HEK293 (cell line): ENCODE results near the gene SPEF1.
A peak's percentile ranks its signal among the peaks of the same experiment; 100 is the strongest.

Experiments used
- BCL11A ChIP-seq: fragments of 450-650 bp; formaldehyde crosslinking; IDR thresholded peaks from 2 replicates; pipeline ENCODE4 v1.5.1; 2016; ENCODE audit warnings: low read depth, missing biosample characterization, missing genetic modification characterization
- HIC1 ChIP-seq: fragments of 450-650 bp; formaldehyde crosslinking; IDR thresholded peaks from 2 replicates; pipeline ENCODE4 v1.5.1; 2016; ENCODE audit warnings: missing biosample characterization, missing genetic modification characterization
- HOXD13 ChIP-seq: sonication (generic); formaldehyde crosslinking; IDR thresholded peaks from 2 replicates; pipeline ENCODE4 v1.8.0; 2022; ENCODE audit warnings: missing genetic modification reagents, borderline replicate concordance
- IKZF3 ChIP-seq: fragments of 450-650 bp; IDR thresholded peaks from 2 replicates; pipeline ENCODE4 v1.5.0; 2018; ENCODE audit warnings: missing biosample characterization, mild to moderate bottlenecking, missing genetic modification characterization, moderate library complexity
- KLF16 ChIP-seq: fragments of 450-650 bp; formaldehyde crosslinking; IDR thresholded peaks from 2 replicates; pipeline ENCODE4 v1.5.1; 2017; ENCODE audit warnings: missing biosample characterization, missing genetic modification characterization
- KLF7 ChIP-seq: fragments of 450-650 bp; formaldehyde crosslinking; IDR thresholded peaks from 2 replicates; pipeline ENCODE4 v1.5.1; 2016; ENCODE audit warnings: missing biosample characterization, missing genetic modification characterization, borderline replicate concordance
- SCRT1 ChIP-seq: fragments of 450-650 bp; formaldehyde crosslinking; IDR thresholded peaks from 2 replicates; pipeline ENCODE4 v1.5.1; 2016; ENCODE audit warnings: missing biosample characterization, missing genetic modification characterization, borderline replicate concordance
- ZBTB21 ChIP-seq: fragments of 450-650 bp; formaldehyde crosslinking; IDR thresholded peaks from 2 replicates; pipeline ENCODE4 v1.5.1; 2017; ENCODE audit warnings: missing biosample characterization, missing genetic modification characterization
- ZBTB26 ChIP-seq: fragments of 450-650 bp; formaldehyde crosslinking; optimal IDR thresholded peaks from 2 replicates; pipeline ENCODE3; 2016; ENCODE audit warnings: missing biosample characterization, mild to moderate bottlenecking, missing genetic modification characterization
- ZFHX2 ChIP-seq: fragments of 450-650 bp; formaldehyde crosslinking; conservative IDR thresholded peaks from 2 replicates; pipeline ENCODE4 v1.5.1; 2016; ENCODE audit warnings: missing biosample characterization, missing genetic modification characterization
- ZIC2 ChIP-seq: fragments of 450-650 bp; formaldehyde crosslinking; IDR thresholded peaks from 2 replicates; pipeline ENCODE4 v1.5.1; 2016; ENCODE audit warnings: missing biosample characterization, missing genetic modification characterization
- ZNF10 ChIP-seq: fragments of 450-650 bp; formaldehyde crosslinking; IDR thresholded peaks from 2 replicates; pipeline ENCODE4 v1.5.1; 2017; ENCODE audit warnings: missing biosample characterization, missing genetic modification characterization
- ZNF133 ChIP-seq: fragments of 450-650 bp; formaldehyde crosslinking; IDR thresholded peaks from 2 replicates; pipeline ENCODE4 v1.5.1; 2016; ENCODE audit warnings: missing biosample characterization, missing genetic modification characterization
- ZNF140 ChIP-seq: fragments of 450-650 bp; formaldehyde crosslinking; IDR thresholded peaks from 2 replicates; pipeline ENCODE4 v1.5.1; 2016; ENCODE audit warnings: missing biosample characterization, missing genetic modification characterization
- ZNF2 ChIP-seq: fragments of 450-650 bp; formaldehyde crosslinking; IDR thresholded peaks from 2 replicates; pipeline ENCODE4 v1.5.1; 2016; ENCODE audit warnings: missing biosample characterization, missing genetic modification characterization
- ZNF423 ChIP-seq: fragments of 450-650 bp; formaldehyde crosslinking; IDR thresholded peaks from 2 replicates; pipeline ENCODE4 v1.5.1; 2016; ENCODE audit warnings: missing biosample characterization, missing genetic modification characterization
- ZNF513 ChIP-seq: fragments of 450-650 bp; IDR thresholded peaks from 2 replicates; pipeline ENCODE4 v1.5.1; 2018; ENCODE audit warnings: missing biosample characterization, missing genetic modification characterization
- ZNF521 ChIP-seq: fragments of 450-650 bp; formaldehyde crosslinking; IDR thresholded peaks from 2 replicates; pipeline ENCODE4 v1.5.1; 2017; ENCODE audit warnings: missing biosample characterization, mild to moderate bottlenecking, missing genetic modification characterization
- ZNF529 ChIP-seq: fragments of 450-650 bp; formaldehyde crosslinking; IDR thresholded peaks from 2 replicates; pipeline ENCODE4 v1.5.1; 2017; ENCODE audit warnings: missing genetic modification characterization, missing biosample characterization; ENCODE audit not compliant: insufficient replicate concordance
- ZNF626 ChIP-seq: fragments of 450-650 bp; sonication (Bioruptor Pico); formaldehyde crosslinking; IDR thresholded peaks from 2 replicates; pipeline ENCODE4 v1.5.1; 2018; ENCODE audit warnings: missing biosample characterization, missing genetic modification characterization, inconsistent platforms
- ZNF654 ChIP-seq: fragments of 450-650 bp; formaldehyde crosslinking; IDR thresholded peaks from 2 replicates; pipeline ENCODE4 v1.5.1; 2016; ENCODE audit warnings: low read depth, missing biosample characterization, missing genetic modification characterization
- ZNF701 ChIP-seq: fragments of 450-650 bp; formaldehyde crosslinking; IDR thresholded peaks from 2 replicates; pipeline ENCODE4 v1.5.1; 2016; ENCODE audit warnings: missing biosample characterization, missing genetic modification characterization
- ZSCAN18 ChIP-seq: fragments of 450-650 bp; formaldehyde crosslinking; IDR thresholded peaks from 2 replicates; pipeline ENCODE4 v1.5.1; 2016; ENCODE audit warnings: missing biosample characterization, missing genetic modification characterization
- ZSCAN30 ChIP-seq: fragments of 450-650 bp; IDR thresholded peaks from 2 replicates; pipeline ENCODE4 v1.5.1; 2018; ENCODE audit warnings: missing biosample characterization, mild to moderate bottlenecking, missing genetic modification characterization, moderate library complexity
- TF ChIP-seq, protein P1 (sequence below): fragments of 450-650 bp; formaldehyde crosslinking; conservative IDR thresholded peaks from 2 replicates; pipeline ENCODE4 v1.5.1; 2016; ENCODE audit warnings: low read depth, missing biosample characterization, missing genetic modification characterization
- TF ChIP-seq, protein P2 (sequence below): fragments of 450-650 bp; formaldehyde crosslinking; IDR thresholded peaks from 2 replicates; pipeline ENCODE4 v1.5.1; 2016; ENCODE audit warnings: missing biosample characterization, missing genetic modification characterization, low read depth

The SPEF1 gene

GRCh38 chr20:3811467-3812258 is 30.4 kb upstream of the SPEF1 start (continued):
- TF ChIP-seq HIC1 (tag by site-specific recombination) (peak; percentile 100), ZSCAN30 (tag by site-specific recombination) (peak; percentile 95), ZNF133 (tag by site-specific recombination) (no peak), HOXD13 (CRISPR knock-in tag) (no peak), KLF16 (tag by site-specific recombination) (no peak), ZNF654 (tag by site-specific recombination) (peak; percentile 5; the same call in 1 of the 2 replicates), ZFHX2 (peak; percentile 91), ZNF513 (tag by site-specific recombination) (peak; percentile 60), ZIC2 (peak; percentile 97), ZNF140 (tag by site-specific recombination) (no peak), SCRT1 (tag by site-specific recombination) (no peak), ZNF701 (tag by site-specific recombination) (no peak), KLF7 (tag by site-specific recombination) (peak; percentile 98), IKZF3 (tag by site-specific recombination) (peak; percentile 96), ZNF10 (tag by site-specific recombination) (no peak), ZSCAN18 (tag by site-specific recombination) (no peak), ZNF521 (tag by site-specific recombination) (no peak), ZNF2 (tag by site-specific recombination) (peak; percentile 72; the same call in 1 of the 2 replicates), ZBTB26 (tag by site-specific recombination) (peak; percentile 37), BCL11A (tag by site-specific recombination) (peak; percentile 91; the same call in 1 of the 2 replicates), ZBTB21 (tag by site-specific recombination) (peak; percentile 45; the same call in 1 of the 2 replicates), ZNF423 (tag by site-specific recombination) (peak; percentile 82), ZNF529 (peak; percentile 20), ZNF626 (tag by site-specific recombination) (no peak; the same call in 1 of the 2 replicates)
- TF ChIP-seq, protein P1, sequence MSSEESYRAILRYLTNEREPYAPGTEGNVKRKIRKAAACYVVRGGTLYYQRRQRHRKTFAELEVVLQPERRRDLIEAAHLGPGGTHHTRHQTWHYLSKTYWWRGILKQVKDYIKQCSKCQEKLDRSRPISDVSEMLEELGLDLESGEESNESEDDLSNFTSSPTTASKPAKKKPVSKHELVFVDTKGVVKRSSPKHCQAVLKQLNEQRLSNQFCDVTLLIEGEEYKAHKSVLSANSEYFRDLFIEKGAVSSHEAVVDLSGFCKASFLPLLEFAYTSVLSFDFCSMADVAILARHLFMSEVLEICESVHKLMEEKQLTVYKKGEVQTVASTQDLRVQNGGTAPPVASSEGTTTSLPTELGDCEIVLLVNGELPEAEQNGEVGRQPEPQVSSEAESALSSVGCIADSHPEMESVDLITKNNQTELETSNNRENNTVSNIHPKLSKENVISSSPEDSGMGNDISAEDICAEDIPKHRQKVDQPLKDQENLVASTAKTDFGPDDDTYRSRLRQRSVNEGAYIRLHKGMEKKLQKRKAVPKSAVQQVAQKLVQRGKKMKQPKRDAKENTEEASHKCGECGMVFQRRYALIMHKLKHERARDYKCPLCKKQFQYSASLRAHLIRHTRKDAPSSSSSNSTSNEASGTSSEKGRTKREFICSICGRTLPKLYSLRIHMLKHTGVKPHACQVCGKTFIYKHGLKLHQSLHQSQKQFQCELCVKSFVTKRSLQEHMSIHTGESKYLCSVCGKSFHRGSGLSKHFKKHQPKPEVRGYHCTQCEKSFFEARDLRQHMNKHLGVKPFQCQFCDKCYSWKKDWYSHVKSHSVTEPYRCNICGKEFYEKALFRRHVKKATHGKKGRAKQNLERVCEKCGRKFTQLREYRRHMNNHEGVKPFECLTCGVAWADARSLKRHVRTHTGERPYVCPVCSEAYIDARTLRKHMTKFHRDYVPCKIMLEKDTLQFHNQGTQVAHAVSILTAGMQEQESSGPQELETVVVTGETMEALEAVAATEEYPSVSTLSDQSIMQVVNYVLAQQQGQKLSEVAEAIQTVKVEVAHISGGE, result peak; percentile 12; the same call in 1 of the 2 replicates
- TF ChIP-seq, protein P2, sequence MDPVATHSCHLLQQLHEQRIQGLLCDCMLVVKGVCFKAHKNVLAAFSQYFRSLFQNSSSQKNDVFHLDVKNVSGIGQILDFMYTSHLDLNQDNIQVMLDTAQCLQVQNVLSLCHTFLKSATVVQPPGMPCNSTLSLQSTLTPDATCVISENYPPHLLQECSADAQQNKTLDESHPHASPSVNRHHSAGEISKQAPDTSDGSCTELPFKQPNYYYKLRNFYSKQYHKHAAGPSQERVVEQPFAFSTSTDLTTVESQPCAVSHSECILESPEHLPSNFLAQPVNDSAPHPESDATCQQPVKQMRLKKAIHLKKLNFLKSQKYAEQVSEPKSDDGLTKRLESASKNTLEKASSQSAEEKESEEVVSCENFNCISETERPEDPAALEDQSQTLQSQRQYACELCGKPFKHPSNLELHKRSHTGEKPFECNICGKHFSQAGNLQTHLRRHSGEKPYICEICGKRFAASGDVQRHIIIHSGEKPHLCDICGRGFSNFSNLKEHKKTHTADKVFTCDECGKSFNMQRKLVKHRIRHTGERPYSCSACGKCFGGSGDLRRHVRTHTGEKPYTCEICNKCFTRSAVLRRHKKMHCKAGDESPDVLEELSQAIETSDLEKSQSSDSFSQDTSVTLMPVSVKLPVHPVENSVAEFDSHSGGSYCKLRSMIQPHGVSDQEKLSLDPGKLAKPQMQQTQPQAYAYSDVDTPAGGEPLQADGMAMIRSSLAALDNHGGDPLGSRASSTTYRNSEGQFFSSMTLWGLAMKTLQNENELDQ (tag by site-specific recombination), result no peak
